Erythroblast (primary cell): ENCODE results near the gene SPTA1.

ENCODE experiments used
- GATA1 ChIP-seq: IDR thresholded peaks from 2 replicates; pipeline ENCODE4 v1.6.1; 2011; ENCODE audit warnings: low read depth, mild to moderate bottlenecking, control low read depth, low read length, moderate library complexity
- POLR2A ChIP-seq: IDR thresholded peaks from 2 replicates; pipeline ENCODE4 v1.6.1; 2011; ENCODE audit warnings: mild to moderate bottlenecking, low read length

DNA sequence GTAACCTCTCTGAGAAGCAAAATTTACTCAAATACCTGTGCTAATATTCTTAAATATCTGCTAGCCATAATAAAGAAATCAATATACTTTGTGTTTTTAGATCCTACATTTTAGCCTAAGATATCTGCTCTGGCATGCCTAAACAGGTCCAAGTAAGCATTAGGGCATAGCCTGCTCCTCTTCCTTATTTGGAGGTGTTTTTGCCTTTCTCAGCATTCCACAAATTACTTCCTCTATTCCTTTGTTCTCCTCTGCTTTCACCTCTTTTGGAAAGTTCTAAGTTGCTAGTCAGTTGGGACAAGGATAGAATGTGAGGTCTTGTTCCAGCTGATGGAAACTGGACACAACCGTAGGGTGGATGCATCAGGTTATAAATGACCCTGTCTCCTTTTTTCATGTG, 99.6 kb downstream of the SPTA1 start:
- TF ChIP-seq POLR2A, result no peak
- TF ChIP-seq GATA1, result no peak
